ENCODE results near the gene COA8. TPM values are rescaled to one million over a fixed set of nuclear protein-coding genes. Genes with fewer than 3 reads are reported as not detected.

COA8 gene
- total and polyA plus RNA-seq, 3 experiments from 2014 or later, result 42.9 to 64.4 (median 43.5) TPM

DNA sequence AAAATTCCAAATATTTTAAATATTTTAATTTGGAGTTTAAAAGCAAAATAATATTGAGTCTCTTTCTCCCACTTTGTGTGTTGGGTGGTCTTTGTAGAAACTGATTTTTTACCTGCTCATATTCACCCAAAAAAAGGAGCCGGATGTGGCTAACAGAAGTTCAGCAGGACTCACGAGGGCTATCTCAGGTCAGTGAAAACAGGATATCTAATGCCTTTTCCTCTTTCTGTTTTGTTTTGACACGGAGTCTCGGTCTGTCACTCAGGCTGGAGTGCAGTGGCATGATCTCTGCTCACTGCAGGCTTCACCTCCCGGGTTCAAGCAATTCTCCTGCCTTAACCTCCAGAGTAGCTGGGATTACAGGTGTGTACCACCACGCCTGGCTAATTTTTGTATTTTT, 30.8 kb downstream of the COA8 start:
- Histone ChIP-seq H3K9me3 (ENCODE audit: low read length) (no peaks in the 10 kb centered on the region), H3K4me1 (ENCODE audit: insufficient read depth, low read length) (no peaks in the 10 kb centered on the region), H3K27me3 (ENCODE audit: insufficient read depth, low read length, poor library complexity, severe bottlenecking) (no peaks in the 10 kb centered on the region), H3K27ac (ENCODE audit: low read depth, low read length) (no peak overlapping the region), H3K36me3 (ENCODE audit: insufficient read depth, low read length) (no peaks in the 10 kb centered on the region), H3K4me3 (ENCODE audit: low read length) (no peak overlapping the region)
- CTCF ChIA-PET, result interaction anchor here (0.8 to 1.8 kb wide), 2 partner anchors 9 to 59 kb away, joined by 3 to 5 read pairs; no protein-coding TSS in a partner anchor
- peaks cover 0 to 13% (median 2%) of the 10 kb centered on the region in 3 donors for H3K36me3 Mint-ChIP-seq
- H3K9me3 Mint-ChIP-seq, result no peaks in the 10 kb centered on the region
- peak overlapping the region in 5 of 8 donors; percentile 45 to 79 (median 68) for H3K27ac Mint-ChIP-seq
- H3K4me1 Mint-ChIP-seq, result peaks cover 3 to 17% (median 8%) of the 10 kb centered on the region in 3 donors
- no peaks in the 10 kb centered on the region for H3K27me3 Mint-ChIP-seq
- DNase-seq, result no peak
- POLR2A ChIA-PET, result interaction anchor here (0.7 kb wide), 3 partner anchors 9 to 216 kb away, joined by 3 to 5 read pairs (median 4); no protein-coding TSS in a partner anchor
- peak overlapping the region in 5 of 7 donors; percentile 50 to 71 (median 66) for H3K4me3 Mint-ChIP-seq

- POLR2A ChIA-PET, result no interaction called here
- H3K27ac Mint-ChIP-seq, result peak overlapping the region in 2 of 8 donors; percentile 60 to 70
These were observed 31.5 kb downstream of the COA8 start for GRCh38 chr14:103594265-103594664.

GRCh38 chr14:103597623-103598377, 35.0 kb downstream of the COA8 start:
- Histone ChIP-seq H3K27me3 (ENCODE audit: insufficient read depth, low read length, poor library complexity, severe bottlenecking) (no peaks in the 10 kb centered on the region), H3K4me3 (ENCODE audit: low read length) (no peak overlapping the region), H3K4me1 (ENCODE audit: insufficient read depth, low read length) (no peaks in the 10 kb centered on the region), H3K9me3 (ENCODE audit: low read length) (no peaks in the 10 kb centered on the region), H3K27ac (ENCODE audit: low read depth, low read length) (no peak overlapping the region), H3K36me3 (ENCODE audit: insufficient read depth, low read length) (no peaks in the 10 kb centered on the region)
- POLR2A ChIA-PET, result no interaction called here
- H3K9me3 Mint-ChIP-seq, result no peaks in the 10 kb centered on the region
- H3K4me3 Mint-ChIP-seq, result no peak overlapping the region
- H3K36me3 Mint-ChIP-seq, result no peaks in the 10 kb centered on the region
- CTCF ChIA-PET, result no interaction called here
- H3K27ac Mint-ChIP-seq, result no peak overlapping the region
- no peak for DNase-seq
- H3K27me3 Mint-ChIP-seq, result no peaks in the 10 kb centered on the region
- peaks cover 3 to 17% (median 8%) of the 10 kb centered on the region in 3 donors for H3K4me1 Mint-ChIP-seq

More at GRCh38 chr14:103594265-103594664, 31.5 kb downstream of the COA8 start:
- H3K4me3 Mint-ChIP-seq, result peak overlapping the region in 1 of 7 donors; percentile 71
- no peaks in the 10 kb centered on the region for H3K27me3 Mint-ChIP-seq
- H3K4me1 Mint-ChIP-seq, result peaks cover 3 to 17% (median 8%) of the 10 kb centered on the region in 3 donors
- no peak for DNase-seq
- H3K36me3 ChIP-seq (ENCODE audit: insufficient read depth, low read length), result no peaks in the 10 kb centered on the region
- H3K36me3 Mint-ChIP-seq, result peaks cover 0 to 8% (median 0%) of the 10 kb centered on the region in 3 donors
- no peaks in the 10 kb centered on the region for H3K9me3 Mint-ChIP-seq
- no peak overlapping the region for H3K4me3 ChIP-seq (ENCODE audit: low read length)
- no peaks in the 10 kb centered on the region for H3K4me1 ChIP-seq (ENCODE audit: insufficient read depth, low read length)
- CTCF ChIA-PET, result interaction anchor here (0.8 kb wide), 1 partner anchor 59 kb away, joined by 3 read pairs; no protein-coding TSS in a partner anchor
- H3K9me3 ChIP-seq (ENCODE audit: low read length), result no peaks in the 10 kb centered on the region
- H3K27ac ChIP-seq (ENCODE audit: low read depth, low read length), result no peak overlapping the region
- no peaks in the 10 kb centered on the region for H3K27me3 ChIP-seq (ENCODE audit: insufficient read depth, low read length, poor library complexity, severe bottlenecking)

DNA sequence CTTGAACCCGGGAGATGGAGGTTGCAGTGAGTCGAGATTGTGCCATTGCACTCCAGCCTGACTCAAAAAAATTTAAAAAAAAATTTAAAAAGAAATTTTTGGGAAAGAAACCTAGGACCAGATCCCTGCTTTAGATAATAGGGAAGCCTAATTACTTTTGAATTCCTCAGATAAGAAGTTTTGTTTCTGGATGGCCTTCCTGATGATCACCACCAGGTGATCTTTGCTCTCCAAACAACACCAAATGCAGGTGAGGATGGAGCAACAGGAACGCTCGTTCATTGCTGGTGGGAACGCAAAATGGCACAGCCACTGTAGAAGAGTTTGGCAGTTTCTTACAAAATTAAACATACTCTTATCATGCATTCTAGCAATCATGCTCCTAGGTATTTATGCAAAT, 37.7 kb downstream of the COA8 start:
- H3K27me3 ChIP-seq (ENCODE audit: insufficient read depth, low read length, poor library complexity, severe bottlenecking), result no peaks in the 10 kb centered on the region
- H3K27me3 Mint-ChIP-seq, result no peaks in the 10 kb centered on the region
- no peaks in the 10 kb centered on the region for H3K36me3 ChIP-seq (ENCODE audit: insufficient read depth, low read length)
- H3K9me3 Mint-ChIP-seq, result no peaks in the 10 kb centered on the region
- no peaks in the 10 kb centered on the region for H3K9me3 ChIP-seq (ENCODE audit: low read length)
- H3K4me1 Mint-ChIP-seq, result peaks cover 0 to 4% (median 0%) of the 10 kb centered on the region in 3 donors
- no peak overlapping the region for H3K27ac Mint-ChIP-seq
- no peaks in the 10 kb centered on the region for H3K4me1 ChIP-seq (ENCODE audit: insufficient read depth, low read length)
- no peak overlapping the region for H3K27ac ChIP-seq (ENCODE audit: low read depth, low read length)
- CTCF ChIA-PET, result no interaction called here
- POLR2A ChIA-PET, result no interaction called here
- no peak for DNase-seq
- no peak overlapping the region for H3K4me3 Mint-ChIP-seq
- no peak overlapping the region for H3K4me3 ChIP-seq (ENCODE audit: low read length)
- no peaks in the 10 kb centered on the region for H3K36me3 Mint-ChIP-seq

- H3K27ac ChIP-seq (ENCODE audit: low read depth, low read length), result no peak overlapping the region
- H3K27ac Mint-ChIP-seq, result no peak overlapping the region
- H3K4me1 ChIP-seq (ENCODE audit: insufficient read depth, low read length), result peaks cover 20% of the 10 kb centered on the region
- peaks cover 3 to 10% of the 10 kb centered on the region in 2 donors for H3K27me3 Mint-ChIP-seq
- no peak for DNase-seq
- H3K27me3 ChIP-seq (ENCODE audit: insufficient read depth, low read length, poor library complexity, severe bottlenecking), result peaks cover 5% of the 10 kb centered on the region
- H3K4me1 Mint-ChIP-seq, result peaks cover 18 to 25% (median 21%) of the 10 kb centered on the region in 3 donors
- H3K9me3 ChIP-seq (ENCODE audit: low read length), result no peaks in the 10 kb centered on the region
- no peak overlapping the region for H3K4me3 ChIP-seq (ENCODE audit: low read length)
- no peaks in the 10 kb centered on the region for H3K36me3 ChIP-seq (ENCODE audit: insufficient read depth, low read length)
- no peak overlapping the region for H3K4me3 Mint-ChIP-seq
- CTCF ChIA-PET, result interaction anchor here (1.1 kb wide), 1 partner anchor 25 kb away, joined by 3 read pairs; no protein-coding TSS in a partner anchor
- no peaks in the 10 kb centered on the region for H3K9me3 Mint-ChIP-seq
- POLR2A ChIA-PET, result no interaction called here
- no peaks in the 10 kb centered on the region for H3K36me3 Mint-ChIP-seq
These were observed 41.9 kb downstream of the COA8 start for GRCh38 chr14:103604620-103605019.

- peaks cover 0 to 9% (median 0%) of the 10 kb centered on the region in 3 donors for H3K36me3 Mint-ChIP-seq
- Histone ChIP-seq H3K36me3 (ENCODE audit: insufficient read depth, low read length) (no peaks in the 10 kb centered on the region), H3K4me1 (ENCODE audit: insufficient read depth, low read length) (peaks cover 20% of the 10 kb centered on the region), H3K27me3 (ENCODE audit: insufficient read depth, low read length, poor library complexity, severe bottlenecking) (peaks cover 5% of the 10 kb centered on the region), H3K9me3 (ENCODE audit: low read length) (no peaks in the 10 kb centered on the region), H3K27ac (ENCODE audit: low read depth, low read length) (no peak overlapping the region), H3K4me3 (ENCODE audit: low read length) (peak overlapping the region; percentile 36)
- ChIA-PET CTCF (interaction anchor here (1.0 to 1.3 kb wide), 4 partner anchors 17 to 44 kb away, joined by 3 to 4 read pairs (median 3); no protein-coding TSS in a partner anchor), POLR2A (interaction anchor here (0.6 to 1.0 kb wide), 3 partner anchors 21 to 108 kb away, joined by 3 to 4 read pairs (median 3); partner anchors contain the start of gene XRCC3)
- H3K9me3 Mint-ChIP-seq, result peaks cover 4 to 16% (median 12%) of the 10 kb centered on the region in 5 donors
- peak; percentile 42 to 72 (median 60) for DNase-seq
- peaks cover 18 to 25% (median 21%) of the 10 kb centered on the region in 3 donors for H3K4me1 Mint-ChIP-seq
- H3K4me3 Mint-ChIP-seq, result peak overlapping the region; percentile 72 to 97 (median 79)
- H3K27me3 Mint-ChIP-seq, result peaks cover 10 to 17% of the 10 kb centered on the region in 2 donors
- peak overlapping the region in 7 of 8 donors; percentile 21 to 93 (median 75) for H3K27ac Mint-ChIP-seq
These were observed 44.4 kb downstream of the COA8 start for GRCh38 chr14:103606963-103607668.

GRCh38 chr14:103607822-103608221, 45.1 kb downstream of the COA8 start:
- peaks cover 5% of the 10 kb centered on the region for H3K27me3 ChIP-seq (ENCODE audit: insufficient read depth, low read length, poor library complexity, severe bottlenecking)
- CTCF ChIA-PET, result interaction anchor here (1.0 to 1.3 kb wide), 4 partner anchors 16 to 43 kb away, joined by 3 to 4 read pairs (median 3); no protein-coding TSS in a partner anchor
- no peak for DNase-seq
- H3K9me3 ChIP-seq (ENCODE audit: low read length), result no peaks in the 10 kb centered on the region
- Mint-ChIP-seq H3K4me3 (peak overlapping the region; percentile 72 to 97 (median 79)), H3K36me3 (peaks cover 0 to 9% (median 0%) of the 10 kb centered on the region in 3 donors), H3K9me3 (peaks cover 4 to 19% (median 12%) of the 10 kb centered on the region in 5 donors), H3K27ac (peak overlapping the region in 6 of 8 donors; percentile 21 to 80 (median 74)), H3K27me3 (peaks cover 10 to 19% of the 10 kb centered on the region in 2 donors), H3K4me1 (peaks cover 18 to 25% (median 21%) of the 10 kb centered on the region in 3 donors)
- H3K4me3 ChIP-seq (ENCODE audit: low read length), result peak overlapping the region; percentile 36
- H3K27ac ChIP-seq (ENCODE audit: low read depth, low read length), result no peak overlapping the region
- H3K36me3 ChIP-seq (ENCODE audit: insufficient read depth, low read length), result no peaks in the 10 kb centered on the region
- POLR2A ChIA-PET, result interaction anchor here (0.6 to 0.7 kb wide), 2 partner anchors 20 to 107 kb away, joined by 3 read pairs; partner anchors contain the start of gene XRCC3
- peaks cover 20% of the 10 kb centered on the region for H3K4me1 ChIP-seq (ENCODE audit: insufficient read depth, low read length)
